Measurements from ENCODE around the gene CTPS2.
"Not testable (repeated sequence)": the region's sequence is repeated elsewhere in the genome, so short reads cannot be mapped to it uniquely, and the experiment has no call there.

CTPS2 gene

DNA sequence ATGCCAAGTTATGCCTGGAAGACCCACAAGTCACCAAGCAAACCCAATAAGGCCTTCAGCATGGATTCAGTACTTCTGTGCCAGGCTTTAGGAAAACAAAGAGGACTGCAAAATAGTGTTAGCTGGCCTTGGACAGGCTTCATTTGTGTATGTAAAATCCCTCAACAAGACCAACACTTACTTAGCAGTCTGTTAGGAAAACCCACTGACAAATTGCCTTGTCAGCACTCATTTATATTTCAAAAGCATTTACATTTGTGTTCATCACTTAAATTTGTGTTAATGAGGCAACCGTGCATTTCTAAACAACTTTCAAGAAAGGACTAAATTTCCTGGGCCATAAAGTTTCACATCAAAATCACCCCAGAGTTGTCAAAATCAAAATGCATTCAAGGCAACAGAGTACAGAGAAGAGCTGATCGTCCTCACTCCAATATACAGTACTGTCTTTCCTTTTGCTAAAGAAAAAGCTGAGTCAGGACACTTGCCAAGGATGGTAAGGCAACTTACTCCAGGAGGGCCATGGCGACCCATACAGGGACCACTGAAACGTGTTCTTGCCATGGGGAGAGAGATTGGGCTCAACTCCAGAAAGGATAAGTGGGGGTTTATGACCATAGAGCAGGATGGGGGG, 61.0 kb downstream of the CTPS2 start:
- DNase-seq, result no peak

DNA sequence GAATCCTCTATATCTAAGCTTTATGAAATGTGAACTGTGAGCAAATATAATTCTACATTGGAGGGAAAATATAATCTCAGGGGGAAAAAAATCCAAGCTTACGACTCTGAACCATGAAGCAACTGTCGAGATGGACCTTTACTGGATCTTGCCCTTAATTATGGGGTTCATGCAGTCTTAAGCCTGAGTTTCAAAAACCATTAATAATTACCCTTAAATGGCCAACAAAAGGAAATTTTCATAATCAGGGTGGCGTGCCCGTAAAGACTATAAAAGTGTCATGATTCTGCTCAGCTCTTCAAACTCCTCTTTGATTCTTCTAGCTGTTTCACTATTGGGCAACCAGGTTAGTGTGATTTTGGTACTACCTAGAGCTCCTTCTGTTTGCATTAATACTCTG, 62.6 kb downstream of the CTPS2 start, which contains the start of gene S100G:
TSS of gene S100G (plus strand) at position 301 of the 400 bp plus-strand sequence. CDS start 849 bp downstream, outside the sequence.
- DNase-seq, result no peak

DNA sequence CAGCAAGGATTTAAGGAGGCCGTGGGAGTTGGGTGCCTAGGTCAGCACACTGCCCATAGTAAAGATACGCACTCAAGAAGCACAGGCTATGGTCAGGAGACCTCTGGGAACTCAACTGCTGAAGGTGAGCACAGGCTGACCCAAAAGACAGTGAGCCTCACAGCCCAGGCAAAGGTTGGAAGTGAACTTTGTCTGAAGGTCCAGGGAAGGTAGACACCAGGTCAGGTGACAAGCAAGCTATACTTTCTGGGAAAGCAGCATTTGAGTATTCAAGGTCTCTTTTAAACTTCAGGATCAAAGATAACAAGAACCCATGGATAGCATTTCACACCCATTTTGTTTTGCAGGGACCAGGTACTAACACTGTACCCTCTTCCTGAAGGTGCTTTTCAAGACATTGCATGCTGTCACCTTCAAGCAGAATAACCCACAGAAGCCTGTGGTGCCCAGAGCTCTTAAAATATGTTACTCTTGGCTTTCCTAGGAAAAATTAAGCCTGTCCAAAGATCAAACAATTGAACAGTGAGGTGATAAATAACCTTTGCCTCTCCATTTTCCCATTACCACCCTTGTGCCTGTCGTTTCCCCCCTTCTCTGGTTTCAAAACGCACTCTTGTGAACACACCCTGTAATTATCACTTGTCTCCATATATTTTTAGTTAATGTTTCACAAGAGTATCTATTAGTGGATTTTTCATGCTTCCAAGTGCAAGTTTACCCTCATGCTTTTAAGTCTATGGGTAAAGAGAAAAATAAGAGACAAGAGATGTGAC, 65.9 kb downstream of the CTPS2 start:
- no peak for DNase-seq

DNA sequence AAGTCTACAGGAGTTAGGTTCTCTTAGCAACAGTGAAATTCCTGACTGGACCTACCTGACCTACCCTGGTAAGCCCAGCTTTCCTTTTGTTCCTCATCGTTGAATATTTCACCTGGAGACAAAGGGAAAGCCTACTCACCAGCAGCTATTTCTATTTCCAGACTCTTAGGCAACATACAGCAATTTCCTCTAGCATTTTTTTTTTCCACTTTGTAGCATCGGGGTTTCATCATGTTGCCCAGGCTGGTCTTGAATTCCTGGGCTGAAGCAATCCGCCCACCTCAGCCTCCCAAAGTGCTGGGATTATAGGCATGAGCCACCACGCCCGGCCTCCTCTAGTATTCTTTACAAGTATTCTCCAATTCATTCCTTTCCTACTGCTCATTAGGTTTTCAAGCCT, 69.3 kb downstream of the CTPS2 start:
- DNase-seq, result no peak

DNA sequence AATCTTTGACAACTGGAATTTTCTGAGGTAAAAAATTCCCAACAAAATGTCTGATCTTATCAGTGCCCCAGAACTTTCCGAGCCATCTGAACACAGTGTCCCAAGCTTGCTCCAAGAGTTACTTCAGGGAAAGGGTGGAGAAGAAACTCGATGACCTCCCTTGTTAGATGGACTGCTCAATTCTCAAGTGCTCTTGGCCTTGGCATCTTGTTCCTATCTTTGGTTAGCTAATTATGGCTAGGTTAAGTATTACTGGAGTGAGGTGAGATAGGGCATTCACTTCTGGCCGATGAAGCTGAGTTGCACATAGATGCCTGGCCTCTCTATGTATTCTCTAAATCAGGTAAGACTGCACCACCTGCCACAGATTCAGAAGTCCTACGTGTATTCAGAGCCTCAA, 71.6 kb downstream of the CTPS2 start:
- DNase-seq, result no peak

DNA sequence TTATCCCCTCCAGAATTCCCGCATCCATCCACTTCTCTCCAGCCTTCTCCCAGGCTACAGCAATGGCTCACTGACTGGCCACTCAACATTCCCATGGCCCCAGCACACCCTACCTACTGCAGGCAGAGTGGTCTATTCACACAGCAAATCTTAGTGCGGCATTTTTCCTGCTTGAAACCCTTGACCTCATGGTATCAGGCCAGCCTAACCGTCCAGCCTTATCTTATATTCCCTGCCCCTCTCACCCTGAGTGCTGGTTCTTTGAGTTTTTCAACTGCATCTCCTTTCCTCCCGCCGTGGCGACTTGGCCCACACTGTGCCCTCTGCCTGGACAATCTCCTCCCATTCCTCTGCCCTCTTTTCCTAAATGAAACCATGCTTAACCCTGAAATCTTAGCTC, 72.5 kb downstream of the CTPS2 start:
- no peak for DNase-seq

DNA sequence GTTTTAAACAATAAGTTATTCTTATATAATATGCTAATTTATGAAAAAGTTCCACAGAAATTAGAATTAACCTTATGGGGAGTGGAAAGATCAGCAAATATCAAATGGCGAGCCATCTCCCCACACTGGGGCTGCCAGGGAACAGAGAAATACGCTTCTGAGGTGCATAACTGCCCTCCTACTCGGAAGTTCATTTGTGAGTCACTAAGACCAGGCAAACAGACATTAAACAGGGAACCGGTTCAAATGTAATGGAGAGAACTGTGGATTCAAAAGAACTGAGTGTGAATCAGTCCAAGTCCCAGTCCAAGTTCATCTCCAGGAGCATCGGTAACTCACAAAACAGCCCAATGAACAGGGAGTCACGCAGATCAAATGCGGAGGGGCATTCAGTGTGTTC, 73.9 kb downstream of the CTPS2 start:
- no peak for DNase-seq

DNA sequence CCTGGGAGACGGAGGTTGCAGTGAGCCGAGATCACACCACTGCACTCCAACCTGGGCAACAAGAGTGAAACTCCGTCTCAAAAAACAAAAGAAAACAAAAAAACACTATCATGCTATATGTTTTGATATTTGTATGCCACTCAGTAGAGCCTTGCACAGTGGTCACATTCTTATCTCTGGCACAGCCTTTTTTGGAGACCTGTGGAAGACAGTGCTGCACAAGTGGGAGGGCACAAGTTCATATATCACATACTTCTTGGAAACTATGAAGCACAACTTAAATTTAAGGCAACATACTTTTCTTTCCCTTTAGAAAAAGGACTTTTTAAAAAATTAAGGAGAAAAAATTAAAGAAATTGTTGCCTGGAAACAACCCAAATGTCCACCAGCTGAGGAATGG, 76.9 kb downstream of the CTPS2 start:
- DNase-seq, result no peak

DNA sequence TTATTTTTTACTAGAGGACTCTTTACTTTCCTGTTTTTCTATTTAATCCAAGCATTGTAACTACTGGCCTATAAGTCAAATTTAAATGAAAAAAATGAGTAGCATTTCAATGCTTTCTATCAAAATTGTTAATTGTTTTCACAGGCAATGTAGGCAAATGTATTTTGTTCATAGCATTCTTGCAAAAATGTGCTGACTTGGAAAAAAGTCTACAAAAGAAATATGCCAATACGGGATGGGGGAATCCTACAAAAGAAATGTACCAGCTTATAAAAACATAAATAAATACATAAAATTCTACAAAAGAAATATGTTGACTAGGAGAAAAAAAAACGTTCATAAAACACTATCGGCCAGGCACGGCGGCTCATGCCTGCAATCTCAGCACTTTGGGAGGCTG, 77.4 kb downstream of the CTPS2 start:
- DNase-seq, result no peak

DNA sequence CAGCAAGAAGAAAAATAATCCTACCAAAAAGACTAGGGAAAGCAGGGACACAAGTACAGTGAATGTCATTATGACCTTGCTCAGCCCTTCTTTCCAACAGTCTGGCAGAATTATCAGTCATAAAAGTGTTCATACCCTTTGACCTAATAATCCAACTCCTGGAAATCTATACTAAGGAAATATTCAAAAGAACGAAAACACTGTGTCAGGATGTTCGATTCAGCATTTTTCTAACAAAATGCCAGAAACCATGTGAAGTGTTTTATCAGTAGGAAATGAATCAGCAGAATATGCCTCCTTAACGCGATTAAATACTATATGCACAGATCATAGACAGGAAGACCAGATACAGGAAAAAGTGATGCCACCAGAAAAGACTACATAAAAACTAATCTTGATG, 78.7 kb downstream of the CTPS2 start:
- DNase-seq, result no peak

DNA sequence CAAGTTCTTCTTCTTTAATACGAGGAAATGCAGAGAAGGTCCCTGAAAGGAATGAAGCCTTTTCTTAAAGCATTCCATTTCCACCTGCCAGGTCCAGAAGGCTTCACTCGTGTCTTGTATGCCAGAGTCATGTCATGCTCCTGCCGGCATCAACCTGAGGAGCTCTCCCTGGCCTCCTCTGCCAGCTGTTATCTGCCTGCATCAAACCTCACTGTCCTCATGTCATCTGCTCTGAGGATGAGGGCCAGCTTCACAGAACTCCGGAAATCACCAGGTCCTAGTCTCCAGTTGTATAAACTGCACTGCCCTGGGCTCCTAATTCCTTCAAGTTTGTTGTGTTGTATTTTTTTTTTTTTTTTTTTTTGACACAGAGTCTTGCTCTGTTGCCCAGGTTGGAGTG, 82.6 kb downstream of the CTPS2 start:
- DNase-seq, result no peak

DNA sequence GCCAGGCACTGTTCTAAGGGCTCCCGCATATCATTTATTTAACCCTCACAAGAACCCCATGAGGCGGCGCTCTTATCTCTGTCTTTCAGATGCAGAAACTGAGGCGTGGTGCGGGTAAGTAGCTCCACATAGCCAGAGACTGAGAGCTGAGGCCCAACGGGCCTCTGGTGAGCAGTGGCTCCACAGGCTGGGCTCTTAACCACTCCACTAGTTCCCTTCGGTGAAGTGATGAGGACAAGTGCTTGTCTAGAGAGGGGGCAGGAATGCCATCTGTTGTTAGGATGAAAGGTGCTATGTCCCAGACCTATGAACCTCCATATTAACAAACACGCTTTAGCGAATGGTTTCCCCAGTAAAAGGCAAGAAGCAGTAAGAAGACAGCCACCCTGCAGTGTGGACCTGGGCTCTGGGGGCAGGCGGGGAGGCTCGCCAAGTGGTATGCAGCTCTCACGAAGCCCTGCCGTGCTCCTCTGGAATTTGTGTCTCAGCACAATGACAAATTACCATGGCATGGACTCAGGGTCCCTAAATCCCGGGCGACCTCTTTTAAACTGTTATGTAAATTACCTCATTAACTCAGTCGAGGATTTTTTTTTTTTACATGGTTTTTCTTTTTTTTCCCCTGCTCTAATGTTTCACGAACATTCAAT, 83.4 kb downstream of the CTPS2 start:
- DNase-seq, result no peak

DNA sequence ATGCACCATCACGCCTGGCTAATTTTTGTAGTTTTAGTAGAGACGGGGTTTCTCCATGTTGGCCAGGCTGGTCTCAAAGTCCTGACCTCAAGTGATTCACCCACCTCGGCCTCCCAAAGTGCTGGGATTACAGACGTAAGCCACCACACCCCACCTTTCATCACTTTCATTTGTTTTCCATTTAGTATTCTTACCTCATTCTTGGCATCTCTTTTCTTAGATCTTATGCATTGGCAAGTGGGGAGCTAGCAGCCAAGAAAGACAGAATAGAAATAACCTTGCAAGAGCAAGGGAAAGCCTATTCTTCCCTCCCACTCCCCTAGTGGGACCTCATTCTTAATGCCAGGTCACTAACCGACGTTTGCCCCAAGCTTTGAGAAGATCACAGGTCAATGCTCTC, 84.0 kb downstream of the CTPS2 start:
- not testable (repeated sequence) for DNase-seq

DNA sequence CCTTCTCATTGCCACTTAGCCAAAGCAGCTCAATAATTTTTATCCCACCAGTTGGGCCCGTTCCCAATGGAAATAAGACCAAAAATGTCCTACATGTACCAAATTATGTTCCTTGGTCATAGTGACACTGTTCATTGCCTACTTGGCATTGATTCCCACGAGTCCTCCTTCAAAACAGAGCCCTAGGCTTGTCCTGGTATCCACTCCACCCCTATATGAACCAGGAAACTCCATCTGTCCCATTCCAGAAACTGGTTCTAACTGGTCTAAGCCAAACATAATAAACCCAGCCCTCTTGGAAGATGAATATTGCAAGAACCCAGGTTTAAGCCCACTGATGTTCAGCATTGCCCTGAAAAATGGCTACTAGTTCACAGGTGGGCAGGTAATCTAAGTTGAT, 93.4 kb downstream of the CTPS2 start:
- no peak for DNase-seq

DNA sequence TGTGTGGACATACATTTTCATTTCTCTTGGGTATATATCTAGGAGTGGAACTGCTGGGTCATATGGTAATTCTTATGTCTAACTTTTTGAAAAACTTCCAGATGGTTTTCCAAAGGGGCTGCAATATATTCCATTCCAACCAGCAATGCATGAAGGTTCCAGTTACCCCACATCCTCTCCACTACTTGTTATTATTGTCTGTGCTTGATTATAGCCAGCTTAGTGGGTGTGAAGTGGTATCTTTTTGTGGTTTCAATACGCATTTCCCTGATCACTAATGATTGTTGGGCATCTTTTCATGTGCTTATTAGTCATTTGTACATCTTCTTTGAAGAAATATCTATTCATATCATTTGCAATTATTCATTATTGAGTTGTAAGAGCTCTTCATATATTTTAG, 94.0 kb downstream of the CTPS2 start:
- DNase-seq, result no peak

DNA sequence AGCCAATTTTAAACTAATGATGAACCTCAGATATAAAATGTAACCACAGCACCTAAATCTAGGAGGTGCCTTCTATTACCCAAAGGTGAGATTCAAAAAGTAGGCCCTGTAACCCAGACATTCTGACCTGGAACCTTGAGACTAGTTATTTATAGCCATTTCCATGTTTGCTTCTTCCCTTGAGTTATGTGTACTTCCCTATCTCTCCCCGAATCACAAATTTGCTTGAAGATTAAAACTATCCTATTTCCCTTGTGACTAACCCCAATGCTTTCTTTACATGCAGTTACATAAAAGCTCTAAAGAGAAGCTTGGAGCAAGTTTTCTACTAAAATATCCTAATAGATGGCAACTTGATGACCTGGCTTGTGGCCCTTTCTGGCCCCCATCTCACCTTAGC, 95.1 kb downstream of the CTPS2 start:
- no peak for DNase-seq

DNA sequence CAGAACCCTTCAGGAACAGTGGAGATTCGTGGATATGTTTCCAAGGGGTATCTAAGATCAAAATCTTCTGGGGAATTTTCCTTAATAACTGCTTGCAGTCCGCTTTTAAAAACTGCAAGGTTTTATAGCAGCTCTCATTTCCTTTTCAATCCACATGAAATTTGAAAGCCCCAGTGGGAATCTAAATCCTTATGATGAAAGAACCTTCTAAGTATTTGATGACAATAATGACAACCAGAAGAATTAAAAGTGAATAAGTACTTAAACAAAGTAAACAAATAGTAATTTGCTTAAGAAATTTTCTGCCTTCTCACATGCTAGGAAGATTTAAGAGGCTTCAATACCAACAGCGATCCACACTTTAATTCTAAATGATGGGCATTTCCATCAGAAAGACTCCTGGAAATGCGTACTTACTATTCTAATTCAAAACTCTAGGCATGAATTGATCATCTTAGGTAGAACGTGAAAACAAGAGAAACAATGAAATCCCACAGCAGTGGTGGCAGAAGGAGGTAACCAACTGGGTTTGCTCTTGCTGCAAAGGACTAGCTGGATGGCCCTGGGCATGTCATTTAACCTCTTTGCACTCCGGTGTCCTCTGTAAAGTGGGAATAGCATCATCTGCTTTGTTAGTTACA, 100.1 kb downstream of the CTPS2 start:
- DNase-seq, result no peak

DNA sequence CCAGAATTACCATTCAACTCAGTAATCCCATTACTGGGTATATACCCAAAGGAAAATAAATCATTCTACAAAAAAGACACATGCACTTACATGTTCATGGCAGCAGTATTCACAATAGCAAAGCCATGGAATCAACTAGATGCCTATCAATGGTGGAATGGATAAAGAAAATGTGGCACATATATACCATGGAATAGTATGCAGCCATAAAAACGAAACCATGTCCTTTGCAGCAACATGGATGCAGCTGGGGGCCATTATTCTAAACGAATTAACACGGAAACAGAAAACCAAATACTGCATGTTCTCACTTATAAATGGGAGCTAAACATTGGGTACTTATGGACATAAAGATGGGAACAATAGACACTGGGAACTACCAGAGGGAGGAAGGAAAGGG, 101.8 kb downstream of the CTPS2 start:
- not testable (repeated sequence) for DNase-seq

DNA sequence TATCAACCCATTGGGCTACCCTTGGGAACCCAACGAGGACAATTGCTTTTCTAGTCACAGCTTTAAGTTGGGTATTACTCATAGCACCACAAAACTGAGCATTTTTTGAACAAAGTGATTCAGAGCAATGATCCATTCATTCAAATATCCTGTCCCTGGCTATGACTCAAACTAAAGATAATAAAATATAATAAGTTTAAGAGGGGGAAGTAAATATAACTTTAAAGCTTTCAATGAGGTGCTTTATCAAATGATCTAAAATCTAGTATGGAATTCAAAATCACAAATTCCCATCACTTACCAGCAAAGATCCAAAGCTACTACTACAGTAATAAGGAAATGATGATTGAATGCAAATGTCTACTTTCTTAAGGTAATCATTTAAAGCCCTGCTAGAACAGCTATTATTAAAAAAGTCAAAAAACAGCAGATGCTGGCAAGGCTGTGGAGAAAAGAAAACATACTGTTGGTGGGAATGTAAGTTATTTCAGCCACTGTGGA, 102.3 kb downstream of the CTPS2 start:
- no peak for DNase-seq

DNA sequence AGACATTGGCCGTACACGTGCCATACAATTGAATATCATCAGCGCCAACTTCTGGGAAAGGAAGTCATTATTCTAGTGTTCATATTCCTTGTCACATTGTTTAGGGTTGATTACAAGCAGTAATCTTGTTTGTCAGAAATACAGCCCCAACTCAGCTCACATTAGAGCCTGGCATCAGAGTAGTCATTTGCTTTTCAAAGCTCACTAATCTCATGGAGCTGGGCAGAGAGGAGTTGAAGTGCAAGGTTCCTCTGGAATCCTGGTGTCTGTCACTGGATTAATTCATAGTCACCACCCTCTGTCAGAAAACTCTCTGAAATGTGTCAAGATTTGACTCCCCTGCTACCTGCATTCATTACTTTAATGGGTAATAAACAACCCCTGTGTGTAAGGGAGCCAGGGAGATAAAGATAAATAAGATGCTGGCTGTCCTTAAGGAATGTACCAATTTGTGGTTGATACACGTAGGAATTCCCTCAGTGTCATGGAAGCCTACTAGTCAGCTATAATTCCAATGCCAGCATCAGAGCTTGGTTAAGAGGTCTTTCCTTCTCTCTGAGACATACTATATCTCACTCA, 106.2 kb downstream of the CTPS2 start:
- DNase-seq, result no peak

DNA sequence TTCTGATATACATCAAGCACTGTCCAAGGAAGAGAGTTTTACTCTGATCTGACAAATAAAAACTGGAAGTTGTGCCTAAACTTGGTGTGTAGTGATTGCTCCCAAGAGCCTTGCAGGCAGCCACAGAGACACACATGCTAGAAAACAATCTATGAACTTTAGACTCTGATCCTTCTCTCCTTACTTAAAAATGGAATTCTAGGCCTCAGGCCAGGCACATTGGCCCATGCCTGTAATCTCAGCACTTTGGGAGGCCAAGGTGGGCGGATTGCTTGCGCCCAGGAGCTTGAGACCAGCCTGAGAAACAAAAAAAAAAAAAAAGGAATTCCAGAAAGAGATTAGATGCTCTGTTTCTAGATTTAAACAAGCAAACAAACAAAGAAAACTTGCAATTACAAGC, 108.1 kb downstream of the CTPS2 start:
- DNase-seq, result no peak

DNA sequence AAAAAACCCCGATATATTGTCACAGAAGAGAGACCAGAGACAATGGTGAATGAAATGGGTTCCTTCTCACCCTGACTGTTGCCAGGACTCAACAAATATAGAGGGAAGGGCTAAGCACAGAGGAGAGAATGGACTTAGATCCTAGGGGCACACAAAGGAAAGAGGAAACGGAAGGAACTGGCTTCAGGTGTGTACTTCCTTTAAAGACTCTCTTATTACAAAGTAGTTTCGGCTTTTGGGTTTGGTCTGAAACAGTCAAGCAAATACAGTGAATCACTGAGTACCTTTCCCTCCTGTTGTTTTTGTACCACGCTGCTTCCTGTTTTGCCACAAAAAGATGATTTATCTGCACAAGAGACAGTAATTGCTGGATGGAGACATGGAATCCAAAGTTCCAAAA, 108.6 kb downstream of the CTPS2 start:
- DNase-seq, result no peak

DNA sequence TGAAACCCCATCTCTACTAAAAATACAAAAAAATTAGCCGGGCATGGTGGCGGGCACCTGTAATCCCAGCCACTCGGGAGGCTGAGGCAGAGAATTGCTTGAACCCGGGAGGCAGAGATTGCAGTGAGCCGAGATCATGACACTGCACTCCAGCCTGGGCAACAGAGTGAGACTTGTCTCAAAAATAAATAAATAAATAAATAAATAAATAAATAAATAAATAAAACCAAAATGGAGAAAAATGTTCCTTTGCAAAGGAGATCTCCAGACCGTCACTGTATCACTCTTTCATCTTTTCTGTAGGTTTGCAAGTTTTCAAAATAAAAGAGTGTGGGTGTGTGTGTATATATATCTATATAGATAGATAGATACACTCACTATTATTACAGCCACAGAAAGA, 109.2 kb downstream of the CTPS2 start:
- DNase-seq, result not testable (repeated sequence)

All from stimulated activated CD4-positive, alpha-beta T cell treated with anti-CD3 and anti-CD28 coated beads, Interleukin-2, amount 100 ng/mL, for 24 hours (primary cell).